ENCODE data around the gene BRMS1L.
"Not testable (repeated sequence)": the region's sequence is repeated elsewhere in the genome, so short reads cannot be mapped to it uniquely, and the experiment has no call there.

- TF ChIP-seq EZH2phosphoT487 (IDR thresholded peaks at IDR 0.05; ENCODE audit: borderline replicate concordance, low read length); CTCF (conservative IDR thresholded peaks at IDR 0.05; ENCODE audit: low read depth, low read length); EZH2 (IDR thresholded peaks at IDR 0.05; ENCODE audit: low read length, unreplicated experiment): not testable (repeated sequence)
Observed at GRCh38 chr14:35841704-35842103, 15.6 kb downstream of the BRMS1L start.

All from PC-3 (cell line).